Endothelial cell of umbilical vein (primary cell): ENCODE results near the gene TGFBR2. TPM values are rescaled to one million over a fixed set of nuclear protein-coding genes. Genes with fewer than 3 reads are reported as not detected.

Experiments
- BruUV-seq: library from RNA; stranded (reverse); fragments of 400-500 nt; replicated peaks from 2 replicates; lab custom pipeline; 2021; lab: Mats Ljungman, UMichigan
- CTCF ChIA-PET: fragments of 300-600, 350-600 bp; sonication (Branson Sonifier 250); formaldehyde crosslinking; loops from one replicate; lab custom pipeline; 2021; ENCODE audit warnings: antibody characterized with exemption, inconsistent platforms; lab: Charles Lee
- POLR2A ChIA-PET: fragments of 300-600, 350-600 bp; sonication (Branson Sonifier 250); formaldehyde crosslinking; loops from one replicate; lab custom pipeline; 2021; ENCODE audit warnings: antibody characterized with exemption, inconsistent platforms; lab: Charles Lee
- DNase-seq: peaks from one replicate; pipeline ENCODE4 v3.0.0-alpha.2; 2011; ENCODE audit warnings: low read depth, low spot score
- FAIRE-seq: peaks from 2 replicates; lab custom pipeline; 2011; peaks lifted over from hg19 to GRCh38; lab: Jason Lieb, UNC
- H2AFZ ChIP-seq: 2 replicates; pipeline ENCODE4 v1.6.0; 2012; ENCODE audit warnings: low read depth, low read length, control low read depth, inconsistent platforms
- H3K27ac ChIP-seq: 2 replicates; pipeline ENCODE4 v1.5.1; 2011; ENCODE audit warnings: low read depth, mild to moderate bottlenecking, control low read depth, low read length, moderate library complexity; ENCODE audit not compliant: insufficient read depth
- H3K27me3 ChIP-seq, 2 experiments: 2 replicates each; pipeline versions ENCODE4 v1.6.0 to v1.6.1; 2011; ENCODE audit warnings: low read length in 2 of 2, mixed read lengths in 1 of 2; ENCODE audit not compliant: control insufficient read depth in 2 of 2, insufficient read depth in 2 of 2
- H3K36me3 ChIP-seq, 2 experiments: 2 replicates in 1 of 2; 3 replicates in 1 of 2; pipeline ENCODE4 v1.5.1; 2011; ENCODE audit warnings: low read length in 2 of 2, mild to moderate bottlenecking in 1 of 2, moderate library complexity in 1 of 2; ENCODE audit not compliant: control insufficient read depth in 2 of 2, insufficient read depth in 2 of 2; ENCODE audit errors: extremely low read depth in 1 of 2
- H3K4me1 ChIP-seq: 3 replicates; pipeline ENCODE4 v1.5.1; 2011; ENCODE audit warnings: mild to moderate bottlenecking, low read length; ENCODE audit not compliant: control insufficient read depth, insufficient read depth; ENCODE audit errors: extremely low read depth
- H3K4me2 ChIP-seq: 2 replicates; pipeline ENCODE4 v1.6.1; 2011; ENCODE audit warnings: low read length, control low read depth, mixed read lengths; ENCODE audit not compliant: insufficient read depth
- H3K4me3 ChIP-seq, 3 experiments: fragments of 200-600 bp in 1 of 3; sonication (generic), shearing (Covaris generic) in 1 of 3; replicated peaks in 1 of 3; 2 replicates each; pipeline ENCODE4 v1.5.1; 2011 to 2016; ENCODE audit warnings: control low read depth in 3 of 3, low read length in 3 of 3, mild to moderate bottlenecking in 2 of 3, inconsistent platforms in 1 of 3, low read depth in 1 of 3, moderate library complexity in 1 of 3; ENCODE audit not compliant: insufficient read depth in 1 of 3
- H3K79me2 ChIP-seq: 2 replicates; pipeline ENCODE4 v1.6.0; 2012; ENCODE audit warnings: low read length, inconsistent platforms; ENCODE audit not compliant: control insufficient read depth, insufficient read depth
- H3K9ac ChIP-seq: replicated peaks from 2 replicates; pipeline ENCODE3; 2011; ENCODE audit warnings: low read length, control low read depth; ENCODE audit not compliant: insufficient read depth; ENCODE audit errors: extremely low read depth
- H3K9me1 ChIP-seq: replicated peaks from 3 replicates; pipeline ENCODE4 v1.6.0; 2011; ENCODE audit warnings: mild to moderate bottlenecking, low read length; ENCODE audit not compliant: control insufficient read depth, insufficient read depth; ENCODE audit errors: extremely low read depth
- H3K9me3 ChIP-seq: replicated peaks from 2 replicates; pipeline ENCODE4 v1.5.1; 2012; ENCODE audit warnings: low read length, inconsistent platforms; ENCODE audit not compliant: control insufficient read depth, insufficient read depth
- H4K20me1 ChIP-seq: replicated peaks from 2 replicates; pipeline ENCODE3; 2011; ENCODE audit warnings: mild to moderate bottlenecking, low read length; ENCODE audit not compliant: control insufficient read depth, insufficient read depth; ENCODE audit errors: extremely low read depth
- EZH2 ChIP-seq: IDR thresholded peaks from 2 replicates; pipeline ENCODE4 v1.6.1; 2012; ENCODE audit warnings: borderline replicate concordance, low read depth, mild to moderate bottlenecking, moderate library complexity, low read length, inconsistent platforms; ENCODE audit not compliant: severe bottlenecking
- FOS ChIP-seq: IDR thresholded peaks from 2 replicates; pipeline ENCODE4 v1.6.1; 2011; ENCODE audit warnings: mild to moderate bottlenecking, low read length, moderate library complexity, borderline replicate concordance; ENCODE audit not compliant: insufficient read depth
- GATA2 ChIP-seq: IDR thresholded peaks from 2 replicates; pipeline ENCODE4 v1.7.0; 2011; ENCODE audit warnings: low read depth, mild to moderate bottlenecking, moderate library complexity, mixed read lengths, low read length; ENCODE audit not compliant: insufficient read length, insufficient read depth
- JUN ChIP-seq: IDR thresholded peaks from 2 replicates; pipeline ENCODE4 v1.6.1; 2011; ENCODE audit warnings: borderline replicate concordance, low read depth; ENCODE audit not compliant: insufficient read length, insufficient read depth
- MAX ChIP-seq: IDR thresholded peaks from 2 replicates; pipeline ENCODE4 v1.6.1; 2011; ENCODE audit not compliant: insufficient read depth, insufficient read length
- MYC ChIP-seq: IDR thresholded peaks from one replicate; pipeline ENCODE4 v1.6.1; 2011; ENCODE audit warnings: mild to moderate bottlenecking, low read depth, low read length
- POLR2A ChIP-seq: IDR thresholded peaks from 2 replicates; pipeline ENCODE4 v1.6.1; 2012; ENCODE audit warnings: low read depth, mild to moderate bottlenecking, control low read depth, low read length
- POLR2AphosphoS5 ChIP-seq: IDR thresholded peaks from 2 replicates; pipeline ENCODE4 v1.6.1; 2012; ENCODE audit warnings: low read depth, mild to moderate bottlenecking, control low read depth, low read length, moderate library complexity; ENCODE audit not compliant: insufficient read depth
- dilution Hi-C: fragments of 300-500 bp; cut with MboI; formaldehyde crosslinking; loops from one replicate; pipeline ENCODE4 v1.15.0; 2019; ENCODE audit warnings: low sequenced_read_pairs; ENCODE audit not compliant: extremely low pct_ligation_motif_present
- intact Hi-C: fragments of 100-400 bp; cut with micrococcal nuclease; formaldehyde crosslinking; loops from one replicate; pipeline ENCODE4 v1.10.0; 2022
- polyA plus RNA-seq, 4 experiments: library from polyadenylated mRNA; depleted of rRNA in 3 of 4; stranded (reverse) in 3 of 4; unstranded in 1 of 4; fragments of >200 nt; gene quantifications; 2 replicates each; pipeline versions ENCODE4 v1.2.1 to v1.2.3, GENCODE V29; 2011 to 2012; ENCODE audit warnings: missing spikeins in 1 of 4
- total RNA-seq: library from RNA; stranded (reverse); gene quantifications from 2 replicates; pipeline ENCODE4 v1.2.3, GENCODE V29; 2021
- TF ChIP-seq, protein P1 (sequence below), 2 donors: IDR thresholded peaks; 1 replicate in 1 of 2; 2 replicates in 1 of 2; pipeline ENCODE4 v1.5.1; 2011; ENCODE audit warnings: low read length in 2 of 2, mild to moderate bottlenecking in 2 of 2, moderate library complexity in 2 of 2, control low read depth in 1 of 2, inconsistent platforms in 1 of 2, low read depth in 1 of 2; ENCODE audit not compliant: insufficient read depth in 1 of 2; ENCODE audit errors: extremely low read depth in 1 of 2

Gene TGFBR2
- total and polyA plus RNA-seq, 2 donors (not counting 3 experiments of a cell fraction or from before 2014, with no cell fraction given): 227 to 250 TPM

DNA sequence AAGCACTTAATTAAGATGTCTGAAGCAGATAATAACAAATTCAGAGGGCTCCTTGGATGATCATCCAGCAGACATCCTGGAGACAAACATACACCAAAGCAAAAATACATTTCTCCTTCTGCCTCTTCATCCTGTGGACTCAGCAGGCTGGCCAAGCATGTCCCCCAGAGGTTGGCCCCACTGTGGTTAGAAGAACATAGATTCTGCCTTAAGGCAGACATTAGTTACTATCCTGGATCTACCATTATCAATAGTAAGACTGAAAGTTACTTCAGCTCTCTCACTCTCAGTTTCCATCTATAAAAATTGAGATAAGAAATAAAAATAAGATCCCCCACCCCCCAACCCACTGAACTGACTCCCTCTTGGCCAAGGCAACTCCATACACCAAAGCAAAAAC, 28.6 kb upstream of the TGFBR2 start:
- dilution Hi-C loops: no loop called here
- Histone ChIP-seq H3K9ac (no peak overlapping the region), H3K27me3 (no peaks in the 10 kb centered on the region), H2AFZ (no peak overlapping the region), H3K9me3 (no peaks in the 10 kb centered on the region), H3K4me2 (no peak overlapping the region), H4K20me1 (no peaks in the 10 kb centered on the region), H3K36me3 (no peaks in the 10 kb centered on the region), H3K79me2 (no peaks in the 10 kb centered on the region), H3K4me1 (no peaks in the 10 kb centered on the region), H3K9me1 (no peaks in the 10 kb centered on the region), H3K27ac (no peak overlapping the region), H3K4me3 (no peak overlapping the region)
- TF ChIP-seq MAX: no peak
- no peak for TF ChIP-seq POLR2AphosphoS5
- no peak for TF ChIP-seq GATA2
- TF ChIP-seq, protein P1, sequence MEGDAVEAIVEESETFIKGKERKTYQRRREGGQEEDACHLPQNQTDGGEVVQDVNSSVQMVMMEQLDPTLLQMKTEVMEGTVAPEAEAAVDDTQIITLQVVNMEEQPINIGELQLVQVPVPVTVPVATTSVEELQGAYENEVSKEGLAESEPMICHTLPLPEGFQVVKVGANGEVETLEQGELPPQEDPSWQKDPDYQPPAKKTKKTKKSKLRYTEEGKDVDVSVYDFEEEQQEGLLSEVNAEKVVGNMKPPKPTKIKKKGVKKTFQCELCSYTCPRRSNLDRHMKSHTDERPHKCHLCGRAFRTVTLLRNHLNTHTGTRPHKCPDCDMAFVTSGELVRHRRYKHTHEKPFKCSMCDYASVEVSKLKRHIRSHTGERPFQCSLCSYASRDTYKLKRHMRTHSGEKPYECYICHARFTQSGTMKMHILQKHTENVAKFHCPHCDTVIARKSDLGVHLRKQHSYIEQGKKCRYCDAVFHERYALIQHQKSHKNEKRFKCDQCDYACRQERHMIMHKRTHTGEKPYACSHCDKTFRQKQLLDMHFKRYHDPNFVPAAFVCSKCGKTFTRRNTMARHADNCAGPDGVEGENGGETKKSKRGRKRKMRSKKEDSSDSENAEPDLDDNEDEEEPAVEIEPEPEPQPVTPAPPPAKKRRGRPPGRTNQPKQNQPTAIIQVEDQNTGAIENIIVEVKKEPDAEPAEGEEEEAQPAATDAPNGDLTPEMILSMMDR (IDR thresholded peaks at IDR 0.05; ENCODE audit: extremely low read depth in 1 of 2, insufficient read depth in 1 of 2, low read depth in 1 of 2, low read length in 2 of 2): no peak
- TF ChIP-seq JUN: no peak
- TF ChIP-seq EZH2: no peak
- no peak for TF ChIP-seq FOS
- no peak for TF ChIP-seq MYC
- TF ChIP-seq POLR2A: no peak
- BruUV-seq: no TSS peak
- intact Hi-C loops: no loop called here
- DNase-seq: no peak
- CTCF ChIA-PET: no interaction called here
- no peak for FAIRE-seq
- POLR2A ChIA-PET: no interaction called here
